G401 (cell line): ENCODE data around the gene TLL1. TPM values are rescaled to one million over a fixed set of nuclear protein-coding genes. Genes with fewer than 3 reads are reported as not detected.

Experiments used
- DNase-seq: peaks from one replicate; pipeline ENCODE4 v3.0.0-alpha.2; 2015; ENCODE audit warnings: low spot score
- in situ Hi-C: cut with HindIII; loops from 2 replicates; pipeline ENCODE4 v1.10.0; 2016; ENCODE audit warnings: low sequenced_read_pairs, mixed read lengths
- total RNA-seq: library from RNA; depleted of rRNA; stranded (reverse); fragments of >200 nt; shearing (Covaris generic); gene quantifications from 2 replicates; pipeline ENCODE4 v1.2.3, GENCODE V29; 2014

The TLL1 gene
- total RNA-seq, 1 experiment from 2014 or later = 1.4 TPM

- peak; percentile 60 for DNase-seq
- in situ Hi-C loops = no loop called here
These were observed 2.4 kb downstream of the TLL1 start for GRCh38 chr4:165875446-165875845.

- in situ Hi-C loops = no loop called here
These were observed 4.2 kb downstream of the TLL1 start for GRCh38 chr4:165877286-165877685.

GRCh38 chr4:165879641-165880040 is 6.6 kb downstream of the TLL1 start:
- in situ Hi-C loops = no loop called here

More at GRCh38 chr4:165877286-165877685, 4.2 kb downstream of the TLL1 start:
- peak; percentile 36 for DNase-seq

GRCh38 chr4:165894159-165894558 is 21.1 kb downstream of the TLL1 start:
- DNase-seq = no peak
- in situ Hi-C loops = no loop called here

More at GRCh38 chr4:165879641-165880040, 6.6 kb downstream of the TLL1 start:
- DNase-seq = peak; percentile 83

- DNase-seq = peak; percentile 67
- in situ Hi-C loops = no loop called here
These were observed 32.5 kb downstream of the TLL1 start for GRCh38 chr4:165905405-165906027.

- in situ Hi-C loops = no loop called here
- DNase-seq = peak; percentile 72
These were observed 33.2 kb downstream of the TLL1 start for GRCh38 chr4:165906272-165906671.

GRCh38 chr4:165909947-165910346 is 36.9 kb downstream of the TLL1 start:
- in situ Hi-C loops = no loop called here

GRCh38 chr4:165915215-165915614 is 42.2 kb downstream of the TLL1 start:
- in situ Hi-C loops = no loop called here

More at GRCh38 chr4:165909947-165910346, 36.9 kb downstream of the TLL1 start:
- no peak for DNase-seq

GRCh38 chr4:165921546-165921945 is 48.5 kb downstream of the TLL1 start:
- no peak for DNase-seq
- in situ Hi-C loops = no loop called here

More at GRCh38 chr4:165915215-165915614, 42.2 kb downstream of the TLL1 start:
- DNase-seq = no peak

GRCh38 chr4:165922747-165923146 is 49.7 kb downstream of the TLL1 start:
- in situ Hi-C loops = no loop called here
- DNase-seq = no peak

- DNase-seq = peak; percentile 48
- in situ Hi-C loops = no loop called here
These were observed 53.3 kb downstream of the TLL1 start for GRCh38 chr4:165926307-165926706.

- DNase-seq = no peak
- in situ Hi-C loops = no loop called here
These were observed 54.3 kb downstream of the TLL1 start for GRCh38 chr4:165927366-165927765.

GRCh38 chr4:165927815-165928214 is 54.8 kb downstream of the TLL1 start:
- in situ Hi-C loops = no loop called here
- DNase-seq = no peak

GRCh38 chr4:165928601-165929000 is 55.6 kb downstream of the TLL1 start:
- DNase-seq = no peak
- in situ Hi-C loops = no loop called here

GRCh38 chr4:165929662-165930061 is 56.6 kb downstream of the TLL1 start:
- DNase-seq = no peak
- in situ Hi-C loops = no loop called here

GRCh38 chr4:165931741-165932140 is 58.7 kb downstream of the TLL1 start:
- DNase-seq = no peak
- in situ Hi-C loops = no loop called here

GRCh38 chr4:165944900-165945299 is 71.9 kb downstream of the TLL1 start:
- DNase-seq = no peak
- in situ Hi-C loops = no loop called here

GRCh38 chr4:165945991-165946390 is 73.0 kb downstream of the TLL1 start:
- in situ Hi-C loops = no loop called here

GRCh38 chr4:165947019-165947418 is 74.0 kb downstream of the TLL1 start:
- in situ Hi-C loops = no loop called here
- no peak for DNase-seq

More at GRCh38 chr4:165945991-165946390, 73.0 kb downstream of the TLL1 start:
- DNase-seq = peak; percentile 76

- peak; percentile 99 for DNase-seq
- in situ Hi-C loops = no loop called here
These were observed 80.1 kb downstream of the TLL1 start for GRCh38 chr4:165953181-165953580.

- in situ Hi-C loops = no loop called here
- no peak for DNase-seq
These were observed 90.6 kb downstream of the TLL1 start for GRCh38 chr4:165963621-165964020.
